ENCODE data around the gene ENG. TPM values are rescaled to one million over a fixed set of nuclear protein-coding genes. Genes with fewer than 3 reads are reported as not detected.
A peak's percentile ranks its signal among the peaks of the same experiment; 100 is the strongest.
"Not testable (repeated sequence)": the region's sequence is repeated elsewhere in the genome, so short reads cannot be mapped to it uniquely, and the experiment has no call there.

The ENG gene
- total RNA-seq, 1 experiment from 2014 or later, result 46.1 TPM

- DNase-seq (ENCODE audit: low read depth), result no peak
Observed at GRCh38 chr9:127865645-127866464, 11.4 kb upstream of the ENG start.

DNA sequence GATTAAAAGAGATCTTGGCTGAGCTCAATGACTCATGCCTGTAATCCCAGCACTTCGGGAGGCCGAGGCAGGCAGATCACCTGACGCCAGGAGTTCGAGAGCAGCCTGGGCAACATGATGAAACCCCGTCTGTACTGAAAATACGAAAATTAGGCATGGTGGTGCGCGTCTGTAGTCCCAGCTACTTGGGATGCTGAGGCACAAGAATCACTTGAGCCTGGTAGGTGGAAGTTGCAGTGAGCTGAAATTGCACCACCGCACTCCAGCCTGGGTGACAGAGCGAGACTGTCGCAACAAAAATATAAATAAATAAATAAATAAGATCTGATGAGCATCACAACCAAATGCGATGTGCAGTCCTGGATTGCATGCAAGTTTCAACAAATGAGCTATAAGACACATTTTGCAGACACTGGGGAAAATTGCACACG lies 8.7 kb upstream of the ENG start:
- no peak for DNase-seq (ENCODE audit: low read depth)

DNA sequence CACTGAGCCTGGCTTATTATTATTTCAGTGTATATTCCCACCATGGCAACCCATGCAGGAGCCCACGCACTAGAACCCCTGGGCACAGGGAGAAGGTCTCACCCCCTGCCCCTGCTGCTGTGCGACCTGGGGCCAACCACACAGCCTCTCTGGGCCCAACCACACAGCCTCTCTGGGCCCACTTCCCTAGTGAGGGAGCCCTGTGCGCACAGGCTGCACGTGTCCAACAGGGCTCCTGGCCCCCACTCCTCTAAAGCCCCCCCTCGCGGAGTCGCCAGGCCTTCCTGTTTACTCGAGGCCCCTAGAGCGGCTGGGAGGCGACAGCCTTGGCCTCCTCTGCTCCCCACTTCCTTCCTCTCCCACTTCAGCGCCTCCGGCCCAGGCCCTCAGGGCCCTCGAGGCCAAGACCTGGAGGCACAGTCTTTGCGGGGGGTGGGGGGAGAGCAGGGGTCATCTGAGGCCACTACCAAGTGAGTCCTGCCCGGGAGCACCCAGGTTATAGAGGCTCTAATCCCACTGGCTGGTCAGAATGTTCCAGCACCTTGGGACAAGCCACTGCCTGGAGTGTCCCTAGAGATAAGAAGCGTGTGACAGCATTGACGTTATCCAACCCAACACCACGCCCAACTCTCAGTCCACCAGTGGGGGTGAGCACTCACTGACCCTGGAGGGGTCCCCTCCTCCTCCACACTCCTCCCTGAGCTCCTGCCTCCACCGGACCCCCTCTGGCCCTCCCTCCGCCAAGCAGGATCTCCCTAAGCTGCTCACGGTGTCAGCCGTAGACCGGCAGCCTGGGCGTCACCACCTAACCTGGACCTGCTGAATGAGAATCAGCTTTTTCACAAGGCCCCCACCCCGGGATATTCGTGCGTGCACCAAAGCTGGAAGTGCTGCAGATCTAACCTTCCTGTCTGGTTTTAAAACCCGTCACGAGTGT lies 7.9 kb upstream of the ENG start:
- peak; percentile 40 for DNase-seq (ENCODE audit: low read depth)

DNA sequence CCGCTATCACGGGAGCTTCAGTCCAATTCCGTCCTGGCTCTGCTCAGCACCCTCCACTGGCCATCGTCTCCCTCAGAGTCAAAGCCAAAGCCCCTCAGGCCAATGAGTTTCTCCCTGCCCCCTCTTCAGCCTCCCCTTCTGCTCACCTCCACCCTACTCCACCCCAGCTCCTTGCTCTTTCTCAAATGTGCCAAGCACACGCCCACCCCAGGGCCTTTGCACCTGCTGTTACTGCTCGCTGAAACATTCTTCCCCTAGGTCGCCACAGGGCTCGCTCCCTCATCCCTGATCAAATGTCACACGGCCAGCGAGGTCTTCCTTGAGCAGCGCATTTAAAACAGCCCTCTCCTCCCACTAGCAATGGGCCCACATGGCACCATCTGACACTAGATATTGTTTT lies 6.3 kb upstream of the ENG start:
- DNase-seq (ENCODE audit: low read depth), result no peak

- no peak for DNase-seq (ENCODE audit: low read depth)
Observed at GRCh38 chr9:127860260-127860659, 5.8 kb upstream of the ENG start.

GRCh38 chr9:127858041-127858512 lies 3.6 kb upstream of the ENG start:
- DNase-seq (ENCODE audit: low read depth), result no peak

DNA sequence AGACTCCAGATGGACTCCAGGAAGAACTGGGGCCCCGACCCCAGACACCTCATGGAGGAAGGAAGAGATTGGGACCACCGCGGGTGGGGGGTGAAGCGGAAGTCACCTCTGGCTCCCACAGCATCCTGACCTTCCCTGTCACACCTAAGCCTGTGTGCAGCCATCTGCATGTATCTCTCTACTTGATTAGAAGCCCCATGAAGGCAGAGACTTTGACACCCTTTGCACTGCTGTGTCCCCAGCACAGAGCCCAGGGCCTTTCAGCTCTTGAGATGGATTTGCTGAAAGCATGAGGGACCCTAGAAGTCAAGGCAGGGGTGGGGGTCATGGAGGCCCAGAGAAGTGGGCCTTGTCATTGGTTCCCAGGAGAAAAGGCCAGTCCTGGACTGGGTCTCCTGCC lies 2.8 kb upstream of the ENG start:
- DNase-seq (ENCODE audit: low read depth), result no peak

DNA sequence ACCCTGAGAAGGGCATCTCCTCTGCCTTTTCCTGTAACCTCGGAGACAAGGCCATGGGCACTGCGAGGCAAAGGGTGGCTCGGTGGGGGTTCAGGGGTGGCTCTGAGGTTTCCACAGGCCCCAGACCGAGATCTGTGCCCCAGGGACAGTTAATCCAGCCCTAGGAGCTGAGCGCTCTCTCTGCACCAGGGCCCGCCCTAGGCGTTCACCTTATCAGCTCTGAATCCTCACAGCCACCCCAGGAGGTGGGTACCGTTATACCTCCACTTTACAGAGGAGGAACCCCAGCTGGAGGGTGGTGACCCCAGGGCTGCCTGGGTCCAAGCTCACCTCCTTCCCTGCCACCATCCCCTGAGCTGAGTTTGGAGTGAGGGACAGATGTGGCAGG lies 2.3 kb upstream of the ENG start:
- no peak for DNase-seq (ENCODE audit: low read depth)

DNA sequence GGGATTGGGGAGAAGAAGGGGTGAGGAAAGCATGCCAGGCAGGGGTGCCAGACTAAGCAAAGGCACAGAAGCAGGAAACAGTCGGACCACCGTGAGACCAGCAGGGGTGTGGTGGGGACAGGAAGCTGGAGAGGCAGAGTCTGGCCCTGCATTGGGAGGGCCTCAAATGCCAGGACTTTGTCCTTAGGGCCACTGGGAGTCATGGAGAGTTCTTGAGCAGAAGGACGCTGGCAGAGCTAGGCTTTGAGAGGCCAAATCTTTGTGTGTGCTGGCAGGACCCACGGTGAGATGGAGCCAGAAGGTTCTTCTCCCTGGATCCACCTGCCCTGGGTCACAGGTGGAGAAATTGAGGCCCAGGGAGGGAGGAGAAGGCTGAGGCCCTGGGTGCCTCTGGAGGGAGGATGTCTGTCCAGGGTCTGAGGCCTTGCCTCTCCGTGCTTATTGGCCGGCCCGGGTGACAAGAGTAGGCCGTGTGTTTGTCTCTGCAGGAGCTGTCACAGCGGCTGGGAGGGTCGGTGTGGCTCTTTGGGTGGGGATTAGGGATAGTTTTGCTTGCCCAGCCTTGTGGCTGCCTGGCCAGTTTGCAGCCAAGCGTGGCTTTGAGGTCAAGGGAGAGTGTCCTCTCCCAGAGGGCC lies 1.8 kb upstream of the ENG start:
- DNase-seq (ENCODE audit: low read depth), result no peak

GRCh38 chr9:127855522-127855921 lies 1.1 kb upstream of the ENG start:
- no peak for DNase-seq (ENCODE audit: low read depth)

- no peak for DNase-seq (ENCODE audit: low read depth)
Observed at GRCh38 chr9:127854960-127855359, 502 bp upstream of the ENG start.

- DNase-seq (ENCODE audit: low read depth), result no peak
Observed at GRCh38 chr9:127853312-127854183, 910 bp downstream of the ENG start.

DNA sequence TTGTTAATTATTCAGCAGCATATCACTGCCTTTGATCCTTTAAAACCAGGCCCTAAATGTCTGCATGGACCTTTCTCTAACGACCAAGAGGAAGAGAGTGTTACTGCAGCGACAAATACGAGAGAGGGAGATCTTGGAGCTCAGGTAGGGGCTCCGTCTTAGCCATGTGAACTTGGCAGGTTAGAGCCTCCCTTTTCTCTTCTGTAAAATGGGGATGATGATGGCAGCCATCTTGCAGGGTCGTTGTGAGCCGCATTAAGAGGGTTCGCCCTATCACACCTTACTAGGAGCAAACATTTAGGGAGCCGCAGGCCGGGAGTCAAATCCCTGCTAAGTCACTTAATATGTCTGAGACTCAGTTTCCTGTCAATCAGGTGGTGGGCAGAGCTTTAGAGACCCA lies 1.6 kb downstream of the ENG start:
- no peak for DNase-seq (ENCODE audit: low read depth)

DNA sequence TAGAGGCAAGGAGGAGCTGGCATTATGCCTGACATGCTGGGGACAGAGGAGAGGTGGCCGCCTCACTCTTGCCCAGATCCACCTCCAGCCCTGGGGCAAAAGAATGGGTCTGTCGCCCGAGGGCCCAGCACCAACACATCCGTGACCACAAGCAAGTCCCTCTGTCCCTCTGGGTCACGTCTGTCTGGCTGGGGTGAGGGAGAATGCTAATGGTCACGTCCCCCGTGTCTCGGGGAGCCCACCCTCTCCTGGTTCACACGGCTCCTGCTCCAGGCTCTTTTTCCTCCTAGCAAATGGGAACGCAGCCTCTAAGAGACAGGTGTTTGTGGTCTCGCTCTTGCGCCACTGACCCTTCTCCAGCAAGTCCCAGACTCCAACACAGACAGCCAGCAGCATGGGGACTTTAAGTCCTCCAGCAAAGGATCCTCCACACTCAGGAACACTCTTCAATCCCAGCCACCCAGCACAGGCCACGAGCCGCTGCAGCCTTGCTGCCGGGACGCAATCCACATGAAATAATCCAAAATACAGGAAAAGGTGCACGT lies 4.1 kb downstream of the ENG start:
- DNase-seq (ENCODE audit: low read depth), result no peak

- no peak for DNase-seq (ENCODE audit: low read depth)
Observed at GRCh38 chr9:127848756-127849504, 5.5 kb downstream of the ENG start.

DNA sequence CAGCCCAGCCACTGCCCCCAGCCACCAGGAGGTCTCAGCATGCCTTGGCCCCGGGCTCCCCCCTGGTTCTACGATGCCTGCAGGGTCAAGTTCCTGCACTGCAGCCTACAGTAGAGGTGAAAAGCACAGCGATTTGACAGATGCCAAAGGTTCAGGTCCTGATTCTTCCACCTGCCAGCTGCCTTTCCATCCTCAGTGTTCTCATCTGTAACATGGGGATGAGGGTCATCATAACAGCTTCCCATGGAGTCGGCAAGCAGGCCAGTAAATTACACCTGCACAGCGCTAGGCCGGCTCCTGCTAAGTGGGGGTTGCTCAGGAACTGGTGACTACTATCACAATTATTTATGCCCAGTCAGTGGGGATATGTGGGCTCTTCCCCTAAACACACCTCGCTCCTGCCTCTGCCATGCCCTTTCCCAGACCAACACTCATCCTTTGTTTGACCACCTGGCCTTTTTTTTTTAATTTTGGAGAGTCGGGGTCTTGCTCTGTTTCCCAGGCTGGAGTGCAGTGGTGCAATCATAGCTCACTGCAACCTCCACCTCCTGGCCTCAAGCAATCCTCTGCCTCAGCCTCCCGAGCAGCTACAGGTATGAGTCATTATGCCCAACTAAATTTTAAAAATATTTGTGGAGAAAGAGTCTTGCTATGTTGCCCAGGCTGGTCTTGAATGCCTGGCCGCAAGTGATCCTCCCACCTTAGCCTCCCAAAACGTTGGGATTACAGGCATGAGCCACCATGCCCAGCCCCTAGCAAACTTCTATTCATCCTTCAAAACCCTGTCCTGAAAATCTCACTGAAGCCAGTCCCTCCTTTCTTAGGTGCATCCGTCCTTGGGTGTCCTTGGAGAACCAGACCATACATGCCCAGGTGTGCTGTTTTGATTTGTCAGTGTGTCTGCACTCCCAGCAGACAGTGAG lies 6.4 kb downstream of the ENG start:
- no peak for DNase-seq (ENCODE audit: low read depth)

DNA sequence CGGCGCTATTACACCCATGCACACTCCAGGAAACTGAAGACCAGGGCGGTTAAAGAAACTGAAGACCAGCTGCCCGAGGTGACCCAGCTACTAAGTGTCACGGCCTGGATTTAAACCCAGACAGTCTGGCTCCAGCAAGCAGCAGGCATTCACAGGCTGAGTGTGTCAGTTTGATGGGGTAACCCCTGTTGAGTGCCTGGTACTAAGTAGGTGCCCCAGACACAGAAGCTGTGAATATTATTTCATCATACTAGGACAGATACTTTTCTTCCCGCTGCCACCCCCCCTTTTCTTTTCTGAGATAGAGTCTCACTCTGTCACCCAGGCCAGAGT lies 7.3 kb downstream of the ENG start:
- no peak for DNase-seq (ENCODE audit: low read depth)

DNA sequence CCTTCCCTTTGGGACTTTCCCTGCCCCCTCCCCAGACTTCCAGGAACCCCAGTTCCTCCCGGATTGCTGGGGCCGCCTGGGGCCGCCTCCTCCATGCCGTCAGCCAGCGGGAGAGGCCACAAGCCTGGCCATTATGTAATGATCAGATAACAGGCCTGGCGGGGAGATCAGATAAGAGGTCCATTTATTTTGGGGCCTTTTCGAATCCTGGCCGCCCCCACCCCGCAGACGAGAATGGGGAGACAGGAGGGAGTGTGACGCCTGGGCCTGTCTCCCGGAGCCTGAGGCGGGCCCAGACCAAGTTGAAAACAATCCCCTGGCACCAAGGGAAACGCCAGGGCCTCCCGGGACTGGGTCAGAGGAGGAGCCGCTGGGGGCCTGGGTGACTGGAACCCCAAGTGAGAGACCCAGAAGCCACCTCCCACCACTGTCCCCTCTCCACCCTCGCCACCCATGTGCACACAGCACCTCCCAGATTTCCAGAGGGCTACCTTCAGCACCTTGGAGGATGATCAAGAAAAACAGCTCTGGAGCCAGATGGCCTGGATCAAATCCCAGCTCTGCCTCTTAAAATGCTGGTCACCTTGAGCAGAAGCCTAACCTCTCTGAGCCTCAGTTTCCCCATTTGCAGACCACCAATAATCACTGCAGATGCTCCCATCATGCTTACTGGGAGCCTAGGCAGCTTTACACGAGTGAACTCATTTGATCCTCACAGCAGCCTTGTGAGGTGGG lies 7.8 kb downstream of the ENG start:
- DNase-seq (ENCODE audit: low read depth), result no peak

- not testable (repeated sequence) for DNase-seq (ENCODE audit: low read depth)
Observed at GRCh38 chr9:127845619-127846018, 8.8 kb downstream of the ENG start.

Measured in M059J (cell line).